IMR-90 (cell line): ENCODE measurements around the gene TCF12. TPM values are rescaled to one million over a fixed set of nuclear protein-coding genes. Genes with fewer than 3 reads are reported as not detected.
A peak's percentile ranks its signal among the peaks of the same experiment; 100 is the strongest.

Experiments used
- ATAC-seq: fragments of 200-7000 bp; cut with Tn5 transposase; 2 replicates; pipeline ENCODE4 v1.9.1; 2020; ENCODE audit warnings: low read depth, mild to moderate bottlenecking, moderate library complexity
- BruUV-seq: library from RNA; stranded (reverse); fragments of 400-500 nt; replicated peaks from 2 replicates; lab custom pipeline; 2021; lab: Mats Ljungman, UMichigan
- CTCF ChIA-PET: fragments of 300-600 bp; formaldehyde crosslinking; extraction: SDS; loops from one replicate; lab custom pipeline; 2021; ENCODE audit warnings: antibody characterized with exemption; lab: Yijun Ruan, JAX
- POLR2A ChIA-PET: fragments of 300-600 bp; sonication (Branson Sonifier 250); formaldehyde crosslinking; loops from one replicate; lab custom pipeline; 2022; ENCODE audit warnings: antibody characterized with exemption; ENCODE audit not compliant: unreplicated experiment; lab: Charles Lee
- DNase-seq: peaks from one replicate; pipeline ENCODE4 v3.0.0; 2013
- H2AFZ ChIP-seq: replicated peaks from 2 replicates; pipeline ENCODE3; 2013; ENCODE audit warnings: low read length, mild to moderate bottlenecking; ENCODE audit not compliant: poor library complexity
- H2AK5ac ChIP-seq: 2 replicates; pipeline ENCODE4 v1.6.1; 2013; ENCODE audit warnings: low read depth, low read length, inconsistent platforms
- H2AK9ac ChIP-seq: replicated peaks from 2 replicates; pipeline ENCODE3; 2013; ENCODE audit warnings: mild to moderate bottlenecking, low read depth, low read length, moderate library complexity; ENCODE audit not compliant: poor library complexity
- H2BK120ac ChIP-seq: 2 replicates; pipeline ENCODE4 v1.6.1; 2013; ENCODE audit warnings: low read depth, low read length, inconsistent platforms
- H2BK15ac ChIP-seq: 3 replicates; pipeline ENCODE4 v1.6.1; 2013; ENCODE audit warnings: low read depth, low read length, inconsistent platforms
- H2BK20ac ChIP-seq: 2 replicates; pipeline ENCODE4 v1.6.1; 2013; ENCODE audit warnings: low read depth, mild to moderate bottlenecking, inconsistent platforms, low read length, moderate library complexity
- H2BK5ac ChIP-seq: 2 replicates; pipeline ENCODE4 v1.6.1; 2013; ENCODE audit warnings: mild to moderate bottlenecking, low read depth, low read length, inconsistent platforms; ENCODE audit not compliant: poor library complexity, severe bottlenecking
- H3K14ac ChIP-seq: replicated peaks from 2 replicates; pipeline ENCODE4 v1.6.1; 2013; ENCODE audit warnings: low read depth, low read length, inconsistent platforms
- H3K18ac ChIP-seq: 2 replicates; pipeline ENCODE4 v1.6.1; 2013; ENCODE audit warnings: low read depth, low read length, control low read depth
- H3K23ac ChIP-seq: 2 replicates; pipeline ENCODE4 v1.6.1; 2013; ENCODE audit warnings: low read depth, low read length, inconsistent platforms
- H3K27ac ChIP-seq: 2 replicates; pipeline ENCODE4 v1.5.1; 2013; ENCODE audit warnings: mild to moderate bottlenecking, control low read depth, low read length; ENCODE audit not compliant: insufficient read depth
- H3K27me3 ChIP-seq: 2 replicates; pipeline ENCODE4 v1.6.1; 2013; ENCODE audit warnings: low read length; ENCODE audit not compliant: control insufficient read depth, insufficient read depth
- H3K36me3 ChIP-seq: 2 replicates; pipeline ENCODE4 v1.6.1; 2013; ENCODE audit warnings: low read length, mixed read lengths; ENCODE audit not compliant: control insufficient read depth, insufficient read depth
- H3K4ac ChIP-seq: 2 replicates; pipeline ENCODE4 v1.6.1; 2013; ENCODE audit warnings: low read depth, low read length, inconsistent platforms
- H3K4me1 ChIP-seq: 2 replicates; pipeline ENCODE4 v1.6.1; 2013; ENCODE audit warnings: low read length, mixed read lengths; ENCODE audit not compliant: control insufficient read depth, insufficient read depth
- H3K4me2 ChIP-seq: 2 replicates; pipeline ENCODE4 v1.6.1; 2013; ENCODE audit warnings: low read depth, mild to moderate bottlenecking, control low read depth, low read length, moderate library complexity
- H3K4me3 ChIP-seq: 2 replicates; pipeline ENCODE4 v1.5.1; 2013; ENCODE audit warnings: low read depth, mild to moderate bottlenecking, control low read depth, low read length, moderate library complexity; ENCODE audit not compliant: insufficient read depth
- H3K56ac ChIP-seq: 2 replicates; pipeline ENCODE4 v1.6.1; 2013; ENCODE audit warnings: low read length, inconsistent platforms; ENCODE audit not compliant: insufficient read depth; ENCODE audit errors: extremely low read depth
- H3K79me1 ChIP-seq, 2 experiments: 2 replicates each; pipeline ENCODE4 v1.6.1; 2013; ENCODE audit warnings: low read length in 2 of 2, inconsistent platforms in 1 of 2, low read depth in 1 of 2
- H3K9ac ChIP-seq: 2 replicates; pipeline ENCODE4 v1.6.1; 2013; ENCODE audit warnings: low read depth, low read length, control low read depth
- H3K9me1 ChIP-seq: 2 replicates; pipeline ENCODE4 v1.6.1; 2013; ENCODE audit warnings: low read length, inconsistent platforms; ENCODE audit not compliant: insufficient read depth
- H3K9me3 ChIP-seq: 2 replicates; pipeline ENCODE4 v1.6.1; 2013; ENCODE audit warnings: low read length; ENCODE audit not compliant: control insufficient read depth, insufficient read depth
- H4K20me1 ChIP-seq: 2 replicates; pipeline ENCODE4 v1.6.1; 2013; ENCODE audit warnings: low read length, inconsistent platforms; ENCODE audit not compliant: insufficient read depth
- H4K5ac ChIP-seq: 2 replicates; pipeline ENCODE4 v1.6.1; 2013; ENCODE audit warnings: mild to moderate bottlenecking, low read depth, low read length, control low read depth
- H4K8ac ChIP-seq, 2 experiments: 2 replicates each; pipeline ENCODE4 v1.6.1; 2013; ENCODE audit warnings: low read depth in 2 of 2, low read length in 2 of 2, control low read depth in 1 of 2, inconsistent platforms in 1 of 2
- H4K91ac ChIP-seq: 2 replicates; pipeline ENCODE4 v1.6.1; 2013; ENCODE audit warnings: low read depth, low read length, inconsistent platforms; ENCODE audit not compliant: insufficient read depth
- BHLHE40 ChIP-seq: fragments of 150-350 bp; IDR thresholded peaks from 2 replicates; pipeline ENCODE4 v1.6.1; 2016; ENCODE audit warnings: mild to moderate bottlenecking, low read depth, low read length
- CEBPB ChIP-seq: IDR thresholded peaks from 2 replicates; pipeline ENCODE4 v1.6.1; 2012; ENCODE audit warnings: low read depth, low read length, improper control_type of control experiment
- ELK1 ChIP-seq: fragments of 150-350 bp; IDR thresholded peaks from 2 replicates; pipeline ENCODE4 v1.6.1; 2016; ENCODE audit warnings: low read depth, mild to moderate bottlenecking, low read length, moderate library complexity, borderline replicate concordance
- FOS ChIP-seq: fragments of 150-350 bp; IDR thresholded peaks from 2 replicates; pipeline ENCODE4 v1.6.1; 2016; ENCODE audit warnings: low read depth, low read length
- MAFK ChIP-seq: IDR thresholded peaks from 2 replicates; pipeline ENCODE4 v1.6.1; 2012; ENCODE audit warnings: low read depth, low read length, improper control_type of control experiment
- MXI1 ChIP-seq: IDR thresholded peaks from 2 replicates; pipeline ENCODE4 v1.6.1; 2012; ENCODE audit warnings: low read depth, mild to moderate bottlenecking, low read length, moderate library complexity, borderline replicate concordance
- POLR2A ChIP-seq: IDR thresholded peaks from 2 replicates; pipeline ENCODE4 v1.6.1; 2012; ENCODE audit warnings: mild to moderate bottlenecking, low read depth, low read length
- RCOR1 ChIP-seq: IDR thresholded peaks from 2 replicates; pipeline ENCODE4 v1.6.1; 2012; ENCODE audit warnings: mild to moderate bottlenecking, low read length, improper control_type of control experiment; ENCODE audit not compliant: insufficient replicate concordance
- SMC3 ChIP-seq: fragments of 150-350 bp; IDR thresholded peaks from 2 replicates; pipeline ENCODE4 v1.6.1; 2016; ENCODE audit warnings: low read depth, mild to moderate bottlenecking, antibody characterized with exemption, low read length, moderate library complexity
- whole genome bisulfite sequencing, 2 experiments: methylation state at CpG; one replicate each; pipeline versions ENCODE4 v1.1.5 to v1.1.7; 2013; ENCODE audit warnings: missing lambda C conversion rate in 2 of 2; ENCODE audit not compliant: insufficient read length in 1 of 2; ENCODE audit errors: extremely low coverage in 2 of 2; 5-methylcytosine and 5-hydroxymethylcytosine counted together
- dilution Hi-C: fragments of 300-500 bp; cut with HindIII; formaldehyde crosslinking; loops from one replicate; pipeline ENCODE4 v1.14.3; 2018; ENCODE audit warnings: low sequenced_read_pairs; ENCODE audit not compliant: unreplicated experiment
- in situ Hi-C: fragments of 300-500 bp; cut with MboI; formaldehyde crosslinking; loops from 3 replicates; pipeline ENCODE4 v1.14.3; 2019; ENCODE audit warnings: low sequenced_read_pairs, inconsistent platforms, mixed read lengths
- intact Hi-C: fragments of 100-400 bp; cut with micrococcal nuclease; formaldehyde crosslinking; loops from 2 replicates; pipeline ENCODE4 v1.10.0; 2022
- polyA plus RNA-seq, 3 experiments: library from polyadenylated mRNA; depleted of rRNA; stranded (reverse); fragments of >200 nt; gene quantifications; 2 replicates each; pipeline ENCODE4 v1.2.3, GENCODE V29; 2012; ENCODE audit warnings: low replicate concordance in 1 of 3
- total RNA-seq: library from RNA; depleted of rRNA; stranded (reverse); fragments of >200 nt; gene quantifications from 2 replicates; pipeline ENCODE4 v1.2.3, GENCODE V29; 2012
- TF ChIP-seq, protein P1 (sequence below): conservative IDR thresholded peaks from 2 replicates; pipeline ENCODE4 v1.5.1; 2012; ENCODE audit warnings: mild to moderate bottlenecking, low read depth, low read length, improper control_type of control experiment

Gene TCF12
- total and polyA plus RNA-seq, 2 of the 4 experiments (the other 2 are of a cell fraction): 79.4 to 160 TPM

DNA sequence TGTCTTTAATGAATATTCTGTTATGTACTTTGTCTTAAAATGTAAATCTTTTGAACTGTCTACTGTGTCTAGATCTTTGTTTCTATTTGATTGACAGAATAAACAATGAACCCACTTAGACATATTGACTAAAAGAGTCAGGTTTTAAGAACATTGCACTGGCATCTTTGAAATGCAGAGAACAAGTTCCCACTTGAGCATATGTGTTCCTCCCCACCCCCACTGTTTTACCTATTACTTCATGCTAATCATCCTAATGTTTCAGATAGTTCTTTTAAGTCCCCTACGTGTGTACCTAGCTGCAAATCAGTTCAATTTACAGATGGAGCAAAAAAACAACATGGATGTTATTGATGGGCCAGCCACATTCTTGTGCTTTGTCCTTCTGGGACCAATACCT is 11.7 kb upstream of the TCF12 start:
- POLR2A ChIA-PET: no interaction called here
- CTCF ChIA-PET: no interaction called here
- no peaks in the 10 kb centered on the region for H3K27me3 ChIP-seq
- H3K27ac ChIP-seq: no peak overlapping the region
- peak overlapping the region in 1 of 2 experiments; percentile 17; a peak in 1 of 4 replicates for H4K8ac ChIP-seq
- no peaks in the 10 kb centered on the region for H3K4me1 ChIP-seq
- H4K20me1 ChIP-seq: no peaks in the 10 kb centered on the region
- no peak overlapping the region for H4K5ac ChIP-seq
- H2BK15ac ChIP-seq: no peak overlapping the region
- H3K9ac ChIP-seq: no peak overlapping the region
- no peak overlapping the region for H2AK9ac ChIP-seq
- H3K36me3 ChIP-seq: no peaks in the 10 kb centered on the region
- H3K4ac ChIP-seq: no peak overlapping the region
- H3K14ac ChIP-seq: no peak overlapping the region
- H2AFZ ChIP-seq: no peak overlapping the region
- dilution Hi-C loops (no loop called here), in situ Hi-C loops (loop anchor here (25.0 kb wide), 1 partner anchor 631 kb away; no protein-coding TSS in a partner anchor), intact Hi-C loops (no loop called here)
- no peak overlapping the region for H3K23ac ChIP-seq
- no peak for DNase-seq
- no peak for ATAC-seq
- H2BK5ac ChIP-seq: no peak overlapping the region
- no peaks in the 10 kb centered on the region for H3K9me3 ChIP-seq
- no TSS peak for BruUV-seq
- no peak overlapping the region for H4K91ac ChIP-seq
- peak overlapping the region; percentile 22; the same call in 1 of the 2 replicates for H3K4me2 ChIP-seq
- H3K18ac ChIP-seq: no peak overlapping the region
- no peaks in the 10 kb centered on the region for H3K9me1 ChIP-seq
- no CpG with 5 or more reads among the region's 1 CpG for WGBS, 2 experiments
- H3K56ac ChIP-seq: no peak overlapping the region
- no peak overlapping the region for H2BK20ac ChIP-seq
- H3K4me3 ChIP-seq: no peak overlapping the region
- no peak overlapping the region for H2AK5ac ChIP-seq
- H2BK120ac ChIP-seq: no peak overlapping the region
- no peaks in the 10 kb centered on the region for H3K79me1 ChIP-seq
- TF ChIP-seq POLR2A (no peak), CEBPB (no peak), BHLHE40 (no peak), RCOR1 (no peak), SMC3 (no peak), FOS (no peak), MXI1 (no peak), MAFK (no peak), ELK1 (no peak)
- TF ChIP-seq, protein P1, sequence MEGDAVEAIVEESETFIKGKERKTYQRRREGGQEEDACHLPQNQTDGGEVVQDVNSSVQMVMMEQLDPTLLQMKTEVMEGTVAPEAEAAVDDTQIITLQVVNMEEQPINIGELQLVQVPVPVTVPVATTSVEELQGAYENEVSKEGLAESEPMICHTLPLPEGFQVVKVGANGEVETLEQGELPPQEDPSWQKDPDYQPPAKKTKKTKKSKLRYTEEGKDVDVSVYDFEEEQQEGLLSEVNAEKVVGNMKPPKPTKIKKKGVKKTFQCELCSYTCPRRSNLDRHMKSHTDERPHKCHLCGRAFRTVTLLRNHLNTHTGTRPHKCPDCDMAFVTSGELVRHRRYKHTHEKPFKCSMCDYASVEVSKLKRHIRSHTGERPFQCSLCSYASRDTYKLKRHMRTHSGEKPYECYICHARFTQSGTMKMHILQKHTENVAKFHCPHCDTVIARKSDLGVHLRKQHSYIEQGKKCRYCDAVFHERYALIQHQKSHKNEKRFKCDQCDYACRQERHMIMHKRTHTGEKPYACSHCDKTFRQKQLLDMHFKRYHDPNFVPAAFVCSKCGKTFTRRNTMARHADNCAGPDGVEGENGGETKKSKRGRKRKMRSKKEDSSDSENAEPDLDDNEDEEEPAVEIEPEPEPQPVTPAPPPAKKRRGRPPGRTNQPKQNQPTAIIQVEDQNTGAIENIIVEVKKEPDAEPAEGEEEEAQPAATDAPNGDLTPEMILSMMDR: no peak
